ENCODE results near the gene NUDT22. TPM values are rescaled to one million over a fixed set of nuclear protein-coding genes. Genes with fewer than 3 reads are reported as not detected.
A peak's percentile ranks its signal among the peaks of the same experiment; 100 is the strongest.

NUDT22 gene
- total RNA-seq, 2 donors from 2014 or later, result 78.6 to 92.9 TPM

DNA sequence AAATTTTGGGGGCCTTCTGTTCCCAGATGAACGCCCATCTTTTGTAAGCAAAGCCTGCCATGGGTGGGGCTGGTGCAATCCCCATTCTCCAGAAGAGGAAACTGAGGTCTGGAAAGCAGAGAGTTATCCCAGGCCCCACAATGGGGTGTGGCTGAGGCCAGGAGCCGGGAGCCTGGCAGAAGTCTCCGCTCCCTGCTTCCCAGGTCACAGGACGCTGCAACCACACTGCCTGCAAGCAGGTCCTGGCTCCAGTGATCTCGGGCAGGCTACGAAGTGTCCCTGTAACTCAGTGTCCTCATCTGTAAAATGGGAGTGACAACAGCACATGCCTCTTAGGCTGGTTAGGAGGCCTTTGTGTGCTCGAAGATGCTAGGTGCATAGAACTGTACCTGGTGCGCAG lies 27.0 kb downstream of the NUDT22 start:
- peak overlapping the region in 1 of 2 donors; percentile 95 for H3K4me3 Mint-ChIP-seq
- H3K9me3 Mint-ChIP-seq, result no peaks in the 10 kb centered on the region

DNA sequence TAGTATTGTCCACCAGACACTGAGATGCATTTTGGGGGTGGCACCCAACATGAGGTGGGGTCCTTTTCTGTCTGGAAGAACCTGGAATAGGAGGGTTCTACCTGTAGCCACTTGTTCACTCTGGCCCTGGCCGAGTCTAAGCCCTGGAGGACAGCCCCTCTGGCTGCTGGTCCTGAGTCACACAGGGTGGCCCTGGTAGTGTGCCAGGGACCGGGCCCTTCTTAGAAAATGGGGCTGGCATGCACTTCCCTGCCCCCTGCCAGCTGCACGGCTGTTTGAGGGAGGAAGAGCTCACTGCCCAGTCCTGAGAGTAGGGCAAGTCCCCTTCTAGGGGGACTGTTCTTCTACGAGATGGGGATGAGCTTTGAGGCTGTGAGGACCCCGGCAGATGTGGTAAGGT lies 27.4 kb downstream of the NUDT22 start:
- Mint-ChIP-seq H3K4me3 (no peak overlapping the region), H3K27ac (no peak overlapping the region), H3K36me3 (ENCODE audit: insufficient read depth in 2 of 2) (peaks cover 0 to 1% of the 10 kb centered on the region in 2 donors)

More for the DNA sequence above, 27.0 kb downstream of the NUDT22 start:
- DNase-seq, result no peak
- no peak for ATAC-seq (replicated peaks in 1 of 2)
- no peak overlapping the region for H3K27ac Mint-ChIP-seq
- H3K27me3 Mint-ChIP-seq (ENCODE audit: low read depth), result no peaks in the 10 kb centered on the region
- peaks cover 0 to 1% of the 10 kb centered on the region in 2 donors for H3K36me3 Mint-ChIP-seq (ENCODE audit: insufficient read depth in 2 of 2)
- peaks cover 27% of the 10 kb centered on the region for H3K4me1 Mint-ChIP-seq (ENCODE audit: low read depth)

DNA sequence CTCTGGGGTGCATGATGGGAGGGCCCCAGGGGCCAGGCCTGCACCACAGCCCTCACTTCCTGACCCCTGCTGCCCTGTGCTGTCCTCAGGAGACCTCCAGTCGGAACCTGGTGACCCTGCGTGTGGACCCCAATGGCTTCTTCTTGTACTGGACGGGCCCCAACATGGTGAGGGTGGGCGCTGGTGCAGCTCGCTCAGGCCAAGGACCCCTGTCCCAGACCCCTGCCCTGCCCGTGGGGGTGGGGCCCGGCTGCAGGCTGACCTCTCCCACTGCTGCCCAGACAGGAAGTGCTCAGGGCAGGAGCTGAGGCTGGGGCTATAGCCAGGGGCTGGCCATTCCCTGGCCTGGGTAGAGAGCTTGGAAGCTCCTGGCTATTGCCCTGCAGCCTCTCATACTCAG lies 28.3 kb downstream of the NUDT22 start:
- no peak overlapping the region for H3K4me3 Mint-ChIP-seq
- H3K9me3 Mint-ChIP-seq, result no peaks in the 10 kb centered on the region
- H3K4me1 Mint-ChIP-seq (ENCODE audit: low read depth), result peaks cover 26% of the 10 kb centered on the region
- H3K27ac Mint-ChIP-seq, result no peak overlapping the region
- ATAC-seq (replicated peaks in 1 of 2) (no peak), DNase-seq (no peak)
- peaks cover 0 to 1% of the 10 kb centered on the region in 2 donors for H3K36me3 Mint-ChIP-seq (ENCODE audit: insufficient read depth in 2 of 2)
- H3K27me3 Mint-ChIP-seq (ENCODE audit: low read depth), result no peaks in the 10 kb centered on the region

More for the DNA sequence above, 27.4 kb downstream of the NUDT22 start:
- no peak for DNase-seq
- no peaks in the 10 kb centered on the region for H3K27me3 Mint-ChIP-seq (ENCODE audit: low read depth)
- no peaks in the 10 kb centered on the region for H3K9me3 Mint-ChIP-seq
- H3K4me1 Mint-ChIP-seq (ENCODE audit: low read depth), result peaks cover 25% of the 10 kb centered on the region
- ATAC-seq (replicated peaks in 1 of 2), result no peak

DNA sequence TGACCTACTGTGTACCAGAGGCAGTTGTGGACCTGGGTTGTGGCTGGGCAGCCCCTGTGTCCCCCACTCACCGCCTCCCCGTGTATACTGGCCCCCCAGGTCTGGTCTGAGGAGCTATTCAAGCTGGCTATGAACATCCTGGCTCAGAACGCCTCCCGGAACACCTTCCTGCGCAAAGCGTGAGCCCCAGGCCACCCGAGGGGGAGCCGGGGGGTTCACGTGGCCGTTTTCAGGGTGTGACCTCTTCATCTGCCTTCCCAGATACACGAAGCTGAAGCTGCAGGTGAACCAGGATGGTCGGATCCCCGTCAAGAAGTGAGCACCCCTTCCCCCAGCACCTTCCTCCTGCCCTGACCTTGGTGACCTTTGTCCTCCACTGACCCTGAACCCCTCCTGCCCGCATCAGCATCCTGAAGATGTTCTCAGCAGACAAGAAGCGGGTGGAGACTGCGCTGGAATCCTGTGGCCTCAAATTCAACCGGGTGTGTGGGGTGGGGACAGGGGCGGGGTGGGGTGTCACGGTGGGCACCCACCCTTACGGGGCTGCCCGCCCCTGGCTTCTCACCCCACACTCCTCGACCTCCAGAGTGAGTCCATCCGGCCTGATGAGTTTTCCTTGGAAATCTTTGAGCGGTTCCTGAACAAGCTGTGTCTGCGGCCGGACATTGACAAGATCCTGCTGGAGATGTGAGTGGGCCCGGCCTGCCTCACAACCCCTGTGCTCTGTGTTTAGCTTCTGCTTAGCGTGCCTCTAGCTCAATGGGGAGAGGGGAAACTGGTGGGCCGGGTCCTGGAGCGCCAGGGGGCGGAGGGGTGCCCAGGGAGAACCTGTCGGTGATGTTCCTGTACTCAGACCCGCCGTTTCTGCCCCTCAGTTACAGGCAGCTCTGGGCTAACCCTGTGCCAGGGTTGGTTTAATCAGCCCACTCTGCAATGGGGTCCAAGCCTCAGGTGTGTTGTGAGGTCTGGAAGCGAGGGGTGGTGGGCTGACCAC lies 29.4 kb downstream of the NUDT22 start:
- DNase-seq, result no peak
- Mint-ChIP-seq H3K9me3 (no peaks in the 10 kb centered on the region), H3K27ac (no peak overlapping the region), H3K27me3 (ENCODE audit: low read depth) (no peaks in the 10 kb centered on the region), H3K36me3 (ENCODE audit: insufficient read depth in 2 of 2) (peaks cover 2 to 3% of the 10 kb centered on the region in 2 donors), H3K4me3 (no peak overlapping the region), H3K4me1 (ENCODE audit: low read depth) (peaks cover 26% of the 10 kb centered on the region)
- ATAC-seq (replicated peaks in 1 of 2), result no peak

DNA sequence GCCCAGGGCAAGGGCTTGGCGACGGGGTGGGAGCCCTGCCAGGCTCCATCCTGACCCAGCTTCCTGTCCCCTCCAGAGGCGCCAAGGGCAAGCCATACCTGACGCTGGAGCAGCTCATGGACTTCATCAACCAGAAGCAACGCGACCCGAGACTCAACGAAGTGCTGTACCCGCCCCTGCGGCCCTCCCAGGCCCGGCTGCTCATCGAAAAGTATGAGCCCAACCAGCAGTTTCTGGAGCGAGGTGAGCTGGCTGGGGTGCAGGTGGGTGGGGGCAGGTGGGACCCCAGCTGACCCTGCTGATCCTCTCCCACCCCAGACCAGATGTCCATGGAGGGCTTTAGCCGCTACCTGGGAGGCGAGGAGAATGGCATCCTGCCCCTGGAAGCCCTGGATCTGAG lies 30.2 kb downstream of the NUDT22 start:
- Mint-ChIP-seq H3K9me3 (no peaks in the 10 kb centered on the region), H3K4me3 (no peak overlapping the region), H3K27ac (no peak overlapping the region), H3K4me1 (ENCODE audit: low read depth) (peaks cover 21% of the 10 kb centered on the region), H3K27me3 (ENCODE audit: low read depth) (no peaks in the 10 kb centered on the region), H3K36me3 (ENCODE audit: insufficient read depth in 2 of 2) (peaks cover 2 to 3% of the 10 kb centered on the region in 2 donors)
- ATAC-seq (replicated peaks in 1 of 2) (no peak), DNase-seq (no peak)

DNA sequence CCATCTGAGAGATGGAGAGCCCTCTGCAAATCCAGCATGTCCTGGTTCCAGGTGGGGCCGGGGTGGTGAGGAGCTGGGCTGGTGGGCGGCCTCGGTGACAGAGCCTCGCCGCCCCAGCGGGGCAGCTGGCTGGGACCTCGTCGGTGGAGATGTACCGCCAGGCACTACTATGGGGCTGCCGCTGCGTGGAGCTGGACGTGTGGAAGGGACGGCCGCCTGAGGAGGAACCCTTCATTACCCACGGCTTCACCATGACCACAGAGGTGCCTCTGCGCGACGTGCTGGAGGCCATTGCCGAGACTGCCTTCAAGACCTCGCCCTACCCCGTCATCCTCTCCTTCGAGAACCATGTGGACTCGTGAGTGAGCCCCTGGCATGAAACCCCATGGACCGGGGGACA lies 32.3 kb downstream of the NUDT22 start:
- ATAC-seq (replicated peaks in 1 of 2) (no peak), DNase-seq (no peak)
- no peak overlapping the region for H3K4me3 Mint-ChIP-seq
- H3K27me3 Mint-ChIP-seq (ENCODE audit: low read depth), result no peaks in the 10 kb centered on the region
- no peaks in the 10 kb centered on the region for H3K9me3 Mint-ChIP-seq
- peaks cover 2 to 3% of the 10 kb centered on the region in 2 donors for H3K36me3 Mint-ChIP-seq (ENCODE audit: insufficient read depth in 2 of 2)
- no peak overlapping the region for H3K27ac Mint-ChIP-seq
- H3K4me1 Mint-ChIP-seq (ENCODE audit: low read depth), result peaks cover 12% of the 10 kb centered on the region

DNA sequence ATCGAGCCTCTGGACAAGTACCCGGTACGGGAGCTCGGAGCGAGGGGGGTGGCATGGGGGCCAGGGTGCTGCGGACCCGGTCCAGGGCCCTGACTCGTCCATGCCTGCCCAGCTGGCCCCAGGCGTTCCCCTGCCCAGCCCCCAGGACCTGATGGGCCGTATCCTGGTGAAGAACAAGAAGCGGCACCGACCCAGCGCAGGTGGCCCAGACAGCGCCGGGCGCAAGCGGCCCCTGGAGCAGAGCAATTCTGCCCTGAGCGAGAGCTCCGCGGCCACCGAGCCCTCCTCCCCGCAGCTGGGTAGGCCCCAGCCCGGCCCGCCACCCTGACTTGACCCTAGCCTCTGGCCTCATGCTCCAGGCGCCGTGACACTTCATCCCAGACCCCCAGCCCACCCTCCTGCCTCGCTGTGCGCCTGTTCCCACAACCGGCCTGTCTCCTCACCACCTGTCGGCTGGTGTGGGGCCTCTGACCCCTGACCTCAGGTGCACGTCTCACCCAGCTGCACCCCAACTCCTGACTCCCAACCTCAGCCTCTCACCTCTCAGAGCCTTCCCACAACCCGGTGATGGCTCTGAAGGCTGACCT lies 33.0 kb downstream of the NUDT22 start:
- DNase-seq, result no peak
- Mint-ChIP-seq H3K9me3 (no peaks in the 10 kb centered on the region), H3K4me3 (no peak overlapping the region), H3K36me3 (ENCODE audit: insufficient read depth in 2 of 2) (peaks cover 2 to 3% of the 10 kb centered on the region in 2 donors), H3K4me1 (ENCODE audit: low read depth) (peaks cover 12% of the 10 kb centered on the region), H3K27me3 (ENCODE audit: low read depth) (no peaks in the 10 kb centered on the region), H3K27ac (no peak overlapping the region)
- no peak for ATAC-seq (replicated peaks in 1 of 2)

DNA sequence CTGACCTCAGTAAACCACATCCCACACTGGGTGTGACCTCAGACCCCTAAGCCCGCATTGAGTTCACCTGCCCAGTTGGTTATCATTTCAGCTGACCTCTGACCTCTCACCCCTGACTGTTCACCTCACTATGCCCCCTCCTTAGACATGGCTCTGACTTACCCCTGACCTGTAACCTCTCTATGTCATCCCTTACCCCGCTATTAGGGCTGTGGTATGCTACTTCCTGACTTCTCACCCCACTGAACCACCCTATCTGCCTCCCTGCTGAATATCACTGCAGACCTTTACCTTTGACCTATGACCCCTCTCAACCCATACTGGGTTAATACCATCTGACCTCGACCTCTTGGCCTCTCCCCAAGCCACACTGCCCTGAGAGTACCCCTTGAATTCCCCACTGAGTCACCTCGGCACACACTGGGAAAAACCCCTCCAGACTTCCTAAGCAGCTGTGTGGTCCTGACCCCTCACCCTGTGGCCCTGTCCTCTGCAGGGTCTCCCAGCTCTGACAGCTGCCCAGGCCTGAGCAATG lies 33.5 kb downstream of the NUDT22 start:
- Mint-ChIP-seq H3K9me3 (no peaks in the 10 kb centered on the region), H3K4me3 (no peak overlapping the region), H3K36me3 (ENCODE audit: insufficient read depth in 2 of 2) (peaks cover 2 to 3% of the 10 kb centered on the region in 2 donors), H3K27me3 (ENCODE audit: low read depth) (no peaks in the 10 kb centered on the region), H3K27ac (peak overlapping the region; percentile 27), H3K4me1 (ENCODE audit: low read depth) (peaks cover 12% of the 10 kb centered on the region)
- DNase-seq (no peak), ATAC-seq (replicated peaks in 1 of 2) (peak; percentile 25 to 37)

DNA sequence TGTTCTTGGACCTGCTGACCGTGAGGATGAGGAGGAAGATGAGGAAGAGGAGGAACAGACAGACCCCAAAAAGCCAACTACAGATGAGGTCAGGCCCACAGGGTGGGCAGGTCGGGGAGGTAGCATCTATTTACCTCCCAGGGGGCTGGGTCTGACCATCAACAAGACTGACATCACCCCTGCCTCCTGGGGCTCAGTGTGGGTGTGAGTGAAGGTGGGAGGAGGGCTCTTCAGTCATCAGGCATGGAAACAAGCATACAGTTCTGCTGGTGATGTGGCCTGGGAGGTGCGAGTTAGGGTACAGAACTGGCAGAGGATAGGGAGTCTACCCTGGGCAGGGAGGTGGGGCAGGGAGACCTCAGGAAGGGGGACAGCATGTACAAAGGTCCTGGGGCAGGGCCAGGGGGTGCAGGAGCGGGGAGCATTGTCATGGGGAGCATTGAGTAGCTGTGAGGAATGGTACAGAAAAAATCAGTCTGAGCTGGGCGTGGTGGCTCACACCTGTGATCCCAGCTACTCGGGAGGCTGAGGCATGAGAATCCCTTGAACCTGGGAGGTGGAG lies 34.2 kb downstream of the NUDT22 start:
- Mint-ChIP-seq H3K4me3 (no peak overlapping the region), H3K27me3 (ENCODE audit: low read depth) (no peaks in the 10 kb centered on the region)

DNA sequence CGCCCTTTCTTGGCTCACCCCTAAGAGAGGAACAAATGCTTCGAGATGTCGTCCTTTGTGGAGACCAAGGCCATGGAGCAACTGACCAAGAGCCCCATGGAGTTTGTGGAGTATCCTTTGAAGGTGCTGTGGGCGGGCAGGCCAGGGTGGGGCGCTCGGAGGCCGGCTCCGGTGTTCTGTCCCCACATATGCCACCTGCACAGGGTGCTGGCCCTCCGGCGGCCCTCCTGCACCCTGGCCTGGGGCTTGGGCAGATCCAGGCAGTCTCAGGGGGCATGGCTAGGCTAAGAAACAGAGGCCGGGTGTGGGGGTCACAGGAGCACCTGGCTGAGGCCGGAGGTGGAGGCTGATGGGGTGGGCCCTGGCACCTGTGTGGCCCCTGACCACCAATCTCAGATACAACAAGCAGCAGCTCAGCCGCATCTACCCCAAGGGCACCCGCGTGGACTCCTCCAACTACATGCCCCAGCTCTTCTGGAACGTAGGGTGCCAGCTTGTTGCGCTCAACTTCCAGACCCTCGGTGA lies 35.5 kb downstream of the NUDT22 start:
- Mint-ChIP-seq H3K36me3 (ENCODE audit: insufficient read depth in 2 of 2) (peaks cover 2 to 3% of the 10 kb centered on the region in 2 donors), H3K27me3 (ENCODE audit: low read depth) (no peaks in the 10 kb centered on the region), H3K9me3 (no peaks in the 10 kb centered on the region), H3K27ac (no peak overlapping the region), H3K4me3 (no peak overlapping the region), H3K4me1 (ENCODE audit: low read depth) (peaks cover 12% of the 10 kb centered on the region)
- DNase-seq (no peak), ATAC-seq (replicated peaks in 1 of 2) (no peak)

More for the DNA sequence above, 34.2 kb downstream of the NUDT22 start:
- ATAC-seq (replicated peaks in 1 of 2) (no peak), DNase-seq (no peak)
- no peaks in the 10 kb centered on the region for H3K9me3 Mint-ChIP-seq
- peaks cover 2 to 3% of the 10 kb centered on the region in 2 donors for H3K36me3 Mint-ChIP-seq (ENCODE audit: insufficient read depth in 2 of 2)
- peaks cover 12% of the 10 kb centered on the region for H3K4me1 Mint-ChIP-seq (ENCODE audit: low read depth)
- peak overlapping the region; percentile 27 for H3K27ac Mint-ChIP-seq

DNA sequence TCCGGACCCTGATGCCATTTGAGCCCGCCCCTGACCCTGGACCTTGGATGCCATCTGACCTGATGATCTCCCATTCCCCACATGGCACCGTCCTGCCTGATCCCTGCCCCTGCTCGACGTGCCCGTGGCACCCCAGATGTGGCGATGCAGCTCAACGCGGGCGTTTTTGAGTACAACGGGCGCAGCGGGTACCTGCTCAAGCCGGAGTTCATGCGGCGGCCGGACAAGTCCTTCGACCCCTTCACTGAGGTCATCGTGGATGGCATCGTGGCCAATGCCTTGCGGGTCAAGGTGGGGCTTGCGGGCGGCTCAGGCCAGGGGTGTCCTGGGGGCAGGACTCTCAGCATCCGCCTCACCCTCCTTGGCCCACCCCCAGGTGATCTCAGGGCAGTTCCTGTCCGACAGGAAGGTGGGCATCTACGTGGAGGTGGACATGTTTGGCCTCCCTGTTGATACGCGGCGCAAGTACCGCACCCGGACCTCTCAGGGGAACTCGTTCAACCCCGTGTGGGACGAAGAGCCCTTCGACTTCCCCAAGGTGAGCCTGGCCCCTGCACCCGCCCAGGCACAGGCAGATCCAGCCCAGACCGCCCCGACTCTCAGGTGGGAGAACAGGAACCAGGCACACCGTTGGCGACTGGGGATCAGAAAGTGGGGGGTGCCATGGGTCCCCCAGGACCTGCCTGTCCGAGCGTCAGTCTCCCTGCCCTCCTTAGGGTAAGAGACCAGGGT lies 36.4 kb downstream of the NUDT22 start:
- H3K4me1 Mint-ChIP-seq (ENCODE audit: low read depth), result peaks cover 12% of the 10 kb centered on the region
- H3K4me3 Mint-ChIP-seq, result no peak overlapping the region
- H3K27ac Mint-ChIP-seq, result no peak overlapping the region
- H3K9me3 Mint-ChIP-seq, result no peaks in the 10 kb centered on the region
- DNase-seq, result no peak
- peaks cover 2 to 3% of the 10 kb centered on the region in 2 donors for H3K36me3 Mint-ChIP-seq (ENCODE audit: insufficient read depth in 2 of 2)
- no peaks in the 10 kb centered on the region for H3K27me3 Mint-ChIP-seq (ENCODE audit: low read depth)
- no peak for ATAC-seq (replicated peaks in 1 of 2)
